ENCODE results near the gene RARA.

Gene RARA

DNA sequence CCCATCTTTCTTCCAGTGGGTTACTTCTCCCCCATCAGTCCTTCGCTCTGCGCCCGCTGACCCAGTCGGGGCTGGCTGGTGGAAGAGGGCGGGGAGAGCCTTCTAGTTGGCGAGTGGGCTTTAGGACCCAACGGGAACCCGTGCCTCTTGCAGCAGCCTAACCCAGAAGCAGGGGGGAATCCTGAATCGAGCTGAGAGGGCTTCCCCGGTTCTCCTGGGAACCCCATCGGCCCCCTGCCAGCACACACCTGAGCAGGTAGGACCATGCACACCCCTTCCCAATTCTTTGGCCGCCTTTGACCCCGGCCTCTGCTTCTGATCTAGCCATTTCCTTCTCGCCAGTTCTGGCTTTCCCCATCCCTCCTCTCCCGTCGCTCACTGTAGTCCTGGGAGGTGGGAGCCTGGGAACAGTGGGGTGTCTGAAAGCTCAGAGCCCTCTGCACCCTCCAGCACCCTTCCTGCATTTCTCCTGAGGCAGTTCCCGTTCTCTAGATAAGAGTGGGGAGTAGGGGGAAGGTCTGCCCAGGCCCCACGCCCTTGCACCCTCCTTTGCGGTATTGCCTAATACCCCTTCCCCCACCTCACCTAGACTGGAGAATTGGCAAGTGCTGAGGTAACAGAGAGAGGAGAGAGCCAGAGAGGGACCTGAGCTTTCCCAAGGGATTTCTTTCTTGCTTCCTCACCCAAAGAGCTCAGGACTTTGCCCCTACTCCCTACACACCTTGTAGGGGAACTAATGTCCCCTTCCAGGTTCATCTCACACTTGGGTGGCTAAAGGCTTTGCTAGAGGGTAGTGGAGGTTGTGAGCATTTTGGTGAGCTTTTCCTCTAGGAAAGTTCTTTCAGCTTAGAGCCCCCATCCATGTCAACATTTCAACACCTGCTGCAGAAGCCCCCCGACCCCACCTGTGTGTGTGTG lies at the start of gene RARA:
RARA (plus strand) TSS at position 150 of the 918 bp plus-strand sequence. CDS start 22,039 bp downstream, outside the sequence.
- DNase-seq (ENCODE audit: low read depth in 2 of 2) = no peak

DNA sequence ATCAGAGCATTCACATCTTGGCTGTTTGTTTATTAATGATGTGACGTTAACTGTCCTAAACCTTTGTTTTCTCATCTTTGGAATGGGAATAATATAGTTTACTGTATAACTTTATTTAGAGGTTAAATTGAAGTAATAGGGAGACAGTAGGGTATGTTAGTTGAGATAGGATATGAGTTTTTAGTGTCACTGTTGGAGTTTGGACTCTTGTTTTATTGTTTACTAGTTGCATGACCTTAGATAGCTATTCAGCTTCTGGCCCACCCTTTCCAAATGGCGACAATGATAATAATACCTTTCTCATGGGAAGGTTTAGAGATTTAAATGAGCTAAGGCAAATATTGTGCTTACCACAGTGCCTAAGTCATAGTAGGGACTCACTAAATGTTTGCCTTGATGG lies 49.5 kb upstream of the RARA start:
- no peak for DNase-seq (ENCODE audit: low read depth in 2 of 2)

DNA sequence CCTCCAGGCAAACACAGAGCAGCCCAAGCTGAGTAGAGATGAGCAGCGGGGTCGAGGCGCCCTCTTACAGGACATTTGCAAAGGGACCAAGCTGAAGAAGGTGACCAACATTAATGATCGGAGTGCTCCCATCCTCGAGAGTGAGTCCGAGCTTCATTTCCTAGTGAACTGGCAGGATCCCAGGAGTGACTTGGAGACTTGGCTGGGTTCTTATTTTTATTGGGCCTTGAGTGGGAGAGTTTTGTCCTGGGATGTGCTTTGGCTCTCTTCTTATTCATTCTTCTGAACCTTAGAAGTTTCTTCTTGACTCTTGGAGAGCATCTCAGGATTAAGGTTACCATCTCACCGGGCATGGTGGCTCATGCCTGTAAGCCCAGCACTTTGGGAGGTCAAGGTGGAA lies 48.5 kb upstream of the RARA start:
- DNase-seq (ENCODE audit: low read depth in 2 of 2) = no peak

GRCh38 chr17:40264458-40265185 lies 44.4 kb upstream of the RARA start:
- DNase-seq (ENCODE audit: low read depth in 2 of 2) = no peak

GRCh38 chr17:40265337-40265736 lies 43.6 kb upstream of the RARA start:
- DNase-seq (ENCODE audit: low read depth in 2 of 2) = no peak

GRCh38 chr17:40266882-40267281 lies 42.1 kb upstream of the RARA start:
- DNase-seq (ENCODE audit: low read depth in 2 of 2) = no peak

GRCh38 chr17:40268141-40268712 lies 40.8 kb upstream of the RARA start:
- DNase-seq (ENCODE audit: low read depth in 2 of 2) = no peak

DNA sequence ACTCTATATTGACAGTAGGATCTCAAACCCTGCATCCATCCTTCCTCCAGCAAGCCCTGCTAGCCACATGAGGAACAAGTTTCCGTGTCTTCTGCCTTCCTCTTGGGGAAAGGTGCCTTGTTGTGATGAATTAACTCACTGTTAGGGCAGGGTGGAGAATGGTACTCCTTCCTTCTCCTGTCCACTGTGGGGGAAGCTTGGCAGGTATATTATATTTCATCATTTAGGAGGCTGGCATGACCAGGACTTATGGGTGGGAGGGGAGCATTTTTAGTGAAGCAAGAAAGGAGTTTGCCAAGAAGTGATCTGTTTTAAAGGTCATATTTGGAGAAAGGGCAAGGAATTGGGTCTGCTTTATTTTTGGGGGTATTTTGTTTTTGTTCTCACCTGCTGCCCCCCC lies 30.6 kb upstream of the RARA start:
- no peak for DNase-seq (ENCODE audit: low read depth in 2 of 2)

- no peak for DNase-seq (ENCODE audit: low read depth in 2 of 2)
Observed at GRCh38 chr17:40279402-40279801, 29.6 kb upstream of the RARA start.

DNA sequence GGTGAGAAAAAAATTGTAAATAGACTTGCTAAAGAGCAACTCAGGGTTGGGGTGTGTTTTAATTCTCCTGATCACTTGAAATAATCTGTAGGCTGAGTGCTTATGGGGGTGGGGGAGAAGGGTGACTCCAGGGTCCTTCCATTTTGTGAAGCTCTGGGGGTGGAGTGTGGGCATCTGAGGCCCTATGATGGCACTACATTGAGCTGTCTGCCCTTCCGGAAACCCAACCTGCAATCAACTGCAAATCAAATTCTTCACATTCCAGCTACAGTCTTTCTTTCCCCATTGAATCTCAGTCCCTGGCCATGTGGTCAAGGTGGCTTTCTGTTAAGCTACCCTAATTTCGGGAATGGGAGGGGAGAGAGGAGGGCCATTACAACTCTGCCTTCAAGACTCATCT lies 27.3 kb upstream of the RARA start:
- DNase-seq (ENCODE audit: low read depth in 2 of 2) = no peak

DNA sequence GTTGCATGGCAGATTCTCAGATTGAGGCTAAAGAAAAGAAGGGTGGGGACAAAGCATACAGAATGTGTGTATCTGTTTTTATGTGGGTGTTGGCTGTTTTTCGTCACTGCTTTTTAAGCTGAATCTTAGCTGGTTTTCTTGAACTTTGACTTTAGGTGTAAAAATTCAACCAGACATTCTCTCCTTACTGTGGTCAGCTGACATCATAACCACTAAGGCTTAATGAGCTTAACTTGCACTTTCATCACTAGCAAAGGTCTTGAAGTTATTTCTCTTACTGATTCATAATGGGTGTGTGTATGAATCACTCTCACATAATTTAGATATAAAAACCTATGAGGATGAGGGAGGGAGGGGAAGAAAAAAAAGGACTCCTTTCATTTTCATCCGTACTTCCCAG lies 25.3 kb upstream of the RARA start:
- peak; percentile 74 to 78 for DNase-seq (ENCODE audit: low read depth in 2 of 2)

- DNase-seq (ENCODE audit: low read depth in 2 of 2) = peak; percentile 62 to 63
Observed at GRCh38 chr17:40284085-40284713, 24.8 kb upstream of the RARA start.

- no peak for DNase-seq (ENCODE audit: low read depth in 2 of 2)
Observed at GRCh38 chr17:40286473-40286872, 22.5 kb upstream of the RARA start.

DNA sequence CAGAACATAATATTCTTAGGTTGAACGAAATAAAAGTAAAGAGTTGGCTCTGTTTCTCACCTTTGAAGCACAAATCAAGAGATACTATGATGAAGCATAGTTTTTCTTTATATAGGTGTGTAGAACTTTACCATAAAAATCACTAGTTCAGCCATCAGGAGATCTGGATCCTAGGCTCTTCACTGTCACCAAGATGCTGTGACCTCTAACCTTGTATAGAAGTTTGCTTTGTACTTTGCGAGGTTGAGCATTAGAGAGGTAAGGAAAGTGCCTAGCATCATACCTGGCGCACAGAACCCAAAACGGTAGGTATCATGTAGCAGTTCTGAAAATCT lies 21.9 kb upstream of the RARA start:
- no peak for DNase-seq (ENCODE audit: low read depth in 2 of 2)

GRCh38 chr17:40287494-40288369 lies 21.2 kb upstream of the RARA start, which contains the start of gene CDC6:
TSS of gene CDC6 (plus strand) at chr17:40287879. CDS start at chr17:40289421, 1,542 bp downstream.
- DNase-seq (ENCODE audit: low read depth in 2 of 2) = peak; percentile 99

DNA sequence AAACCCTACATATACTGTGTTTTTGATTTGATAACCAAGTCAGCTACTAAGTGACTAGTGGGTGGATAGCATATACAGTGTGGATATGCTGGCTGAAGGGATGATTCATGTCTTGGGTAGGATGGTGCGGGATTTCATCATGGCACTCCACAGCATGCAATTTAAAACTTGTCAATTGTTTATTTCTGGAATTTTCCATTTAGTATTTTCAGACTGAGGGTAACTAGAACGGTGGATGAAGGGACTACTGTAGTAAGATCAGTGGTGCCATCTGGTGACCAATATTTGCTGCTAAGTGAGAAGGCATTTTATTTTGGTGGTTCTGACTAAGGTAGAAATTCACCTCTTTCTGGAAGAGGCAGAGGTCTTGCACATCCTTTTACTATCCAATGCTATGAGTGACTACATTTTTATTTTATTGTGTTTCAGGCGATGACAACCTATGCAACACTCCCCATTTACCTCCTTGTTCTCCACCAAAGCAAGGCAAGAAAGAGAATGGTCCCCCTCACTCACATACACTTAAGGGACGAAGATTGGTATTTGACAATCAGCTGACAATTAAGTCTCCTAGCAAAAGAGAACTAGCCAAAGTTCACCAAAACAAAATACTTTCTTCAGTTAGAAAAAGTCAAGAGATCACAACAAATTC lies 18.2 kb upstream of the RARA start:
- DNase-seq (ENCODE audit: low read depth in 2 of 2) = peak; percentile 71

DNA sequence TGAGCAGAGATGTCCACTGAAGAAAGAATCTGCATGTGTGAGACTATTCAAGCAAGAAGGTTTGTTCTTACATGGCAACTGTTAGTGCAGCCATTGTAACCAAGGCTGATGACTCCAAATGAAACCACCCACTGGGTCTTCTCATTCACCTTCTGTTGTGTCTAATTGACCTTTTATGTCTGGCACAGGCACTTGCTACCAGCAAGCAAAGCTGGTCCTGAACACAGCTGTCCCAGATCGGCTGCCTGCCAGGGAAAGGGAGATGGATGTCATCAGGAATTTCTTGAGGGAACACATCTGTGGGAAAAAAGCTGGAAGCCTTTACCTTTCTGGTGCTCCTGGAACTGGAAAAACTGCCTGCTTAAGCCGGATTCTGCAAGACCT lies 17.7 kb upstream of the RARA start:
- no peak for DNase-seq (ENCODE audit: low read depth in 2 of 2)

- no peak for DNase-seq (ENCODE audit: low read depth in 2 of 2)
Observed at GRCh38 chr17:40293363-40293762, 15.6 kb upstream of the RARA start.

GRCh38 chr17:40295488-40296436 lies 13.2 kb upstream of the RARA start:
- no peak for DNase-seq (ENCODE audit: low read depth in 2 of 2)

- no peak for DNase-seq (ENCODE audit: low read depth in 2 of 2)
Observed at GRCh38 chr17:40297511-40297910, 11.5 kb upstream of the RARA start.
